Dermis microvascular lymphatic vessel endothelial cell (primary cell): ENCODE measurements around the gene MYL4. TPM values are rescaled to one million over a fixed set of nuclear protein-coding genes. Genes with fewer than 3 reads are reported as not detected.
"Not testable (repeated sequence)": the region's sequence is repeated elsewhere in the genome, so short reads cannot be mapped to it uniquely, and the experiment has no call there.

ENCODE experiments used
- DNase-seq, 2 donors: peaks; one replicate each; pipeline versions ENCODE4 v3.0.0 to v3.0.0-alpha.2; 2010; ENCODE audit warnings: low read depth in 2 of 2
- total RNA-seq: library from RNA; depleted of rRNA; stranded (reverse); fragments of >200 nt; gene quantifications from 2 replicates; pipeline ENCODE4 v1.2.1, GENCODE V29; 2014

Gene MYL4
- total RNA-seq, result 0.76 and 0.90 TPM in 2 replicates

DNA sequence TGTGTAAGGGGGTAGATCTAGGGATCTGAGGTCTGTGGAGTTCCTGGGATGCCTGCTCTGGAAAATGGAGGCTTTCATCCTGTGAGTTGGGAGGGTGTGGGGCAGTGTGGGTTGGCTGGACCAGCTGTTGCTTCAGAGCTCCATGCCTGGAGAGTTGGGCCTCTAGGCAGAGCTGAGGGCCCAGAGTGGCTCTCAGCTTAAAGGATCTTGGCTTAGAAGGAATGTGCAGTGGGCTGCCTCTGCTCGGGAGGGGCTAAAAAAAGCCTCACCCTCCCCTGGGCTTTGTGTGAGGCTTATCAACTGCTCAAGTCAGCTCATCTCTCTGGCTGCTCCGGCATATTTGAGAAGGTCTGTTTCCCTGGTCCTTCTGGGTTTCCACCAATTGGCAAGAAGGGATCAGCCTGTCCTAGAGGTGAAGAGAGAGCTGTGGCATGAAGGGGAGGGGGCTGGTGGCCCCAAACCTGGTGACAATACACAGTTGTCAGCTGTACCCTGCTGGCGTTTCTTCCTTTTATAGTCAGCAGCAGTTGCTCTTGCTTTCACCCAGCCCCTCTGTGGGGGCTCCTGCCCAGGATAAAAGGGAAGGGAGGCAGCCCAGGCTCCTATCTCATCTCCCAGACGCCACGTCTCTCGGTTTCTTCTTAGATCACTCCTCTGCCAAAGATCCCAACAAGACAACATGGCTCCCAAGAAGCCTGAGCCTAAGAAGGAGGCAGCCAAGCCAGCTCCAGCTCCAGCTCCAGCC lies at the start of gene MYL4:
MYL4 (plus strand) TSS at position 605 of the 745 bp plus-strand sequence; CDS start at position 680, 75 bp downstream.
- no peak for DNase-seq

DNA sequence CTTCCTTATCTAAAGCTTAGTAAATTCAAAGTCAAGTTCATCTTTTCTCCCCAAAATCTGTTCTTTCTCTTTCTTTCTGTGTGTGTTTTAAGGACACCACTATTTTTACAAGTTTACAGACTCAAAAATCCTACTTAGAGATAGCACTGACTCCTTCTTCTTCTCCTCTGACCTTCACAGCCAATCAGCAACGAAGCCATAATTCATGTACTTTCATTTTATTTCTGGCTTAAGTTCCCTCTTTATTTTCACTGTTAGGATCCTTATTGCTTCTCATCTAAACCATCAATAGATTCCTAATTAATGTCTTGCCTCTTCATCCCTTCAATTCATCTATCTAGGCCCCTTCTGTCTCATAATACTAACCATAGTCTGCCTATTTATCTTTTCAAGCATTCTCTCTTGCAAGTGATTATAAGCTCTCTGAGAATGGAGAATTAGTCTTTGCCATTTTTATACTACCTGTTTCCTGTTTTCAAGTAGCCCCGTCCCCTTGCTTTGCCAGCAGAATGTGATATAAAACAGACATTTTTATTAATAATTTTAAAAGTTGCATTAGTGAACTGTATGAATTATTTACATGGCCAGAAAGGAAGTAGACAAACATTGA lies 47.0 kb upstream of the MYL4 start:
- peak in 1 of 2 donors; percentile 16 for DNase-seq

DNA sequence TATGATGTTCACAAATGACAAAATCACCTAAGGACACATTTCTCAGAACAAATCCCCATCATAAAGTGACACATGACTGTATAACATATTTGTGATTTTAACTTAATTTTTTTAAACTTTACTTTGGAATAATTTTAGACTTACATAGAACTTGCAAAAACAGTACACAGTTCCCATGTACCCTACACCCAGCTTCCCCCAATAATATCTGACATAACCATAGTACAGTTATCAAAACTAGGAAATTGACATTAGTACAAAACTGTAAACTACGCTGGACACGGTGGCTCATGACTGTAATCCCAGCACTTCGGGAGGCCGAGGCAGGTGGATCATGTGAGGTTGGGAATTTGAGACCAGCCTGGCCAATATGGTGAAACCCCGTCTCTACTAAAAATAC lies 44.9 kb upstream of the MYL4 start:
- DNase-seq, result no peak

DNA sequence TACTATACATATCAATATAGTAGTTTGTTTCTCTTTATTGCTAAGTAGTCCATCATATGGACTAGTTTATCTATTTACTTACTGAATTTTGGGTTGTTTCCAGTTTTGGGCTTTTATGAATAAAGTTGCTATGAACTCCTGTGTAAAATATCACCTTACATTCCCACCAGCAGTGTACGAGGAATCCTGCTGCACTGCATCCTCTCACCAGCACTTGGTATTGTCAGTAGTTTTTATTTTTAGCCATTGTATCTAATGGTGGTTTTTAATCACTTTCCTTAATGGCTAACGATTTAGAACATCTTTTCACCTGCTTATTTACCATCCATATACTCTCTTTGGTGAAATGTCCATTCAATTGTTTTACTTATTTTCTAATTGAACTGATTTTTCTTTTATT lies 44.0 kb upstream of the MYL4 start:
- no peak for DNase-seq

DNA sequence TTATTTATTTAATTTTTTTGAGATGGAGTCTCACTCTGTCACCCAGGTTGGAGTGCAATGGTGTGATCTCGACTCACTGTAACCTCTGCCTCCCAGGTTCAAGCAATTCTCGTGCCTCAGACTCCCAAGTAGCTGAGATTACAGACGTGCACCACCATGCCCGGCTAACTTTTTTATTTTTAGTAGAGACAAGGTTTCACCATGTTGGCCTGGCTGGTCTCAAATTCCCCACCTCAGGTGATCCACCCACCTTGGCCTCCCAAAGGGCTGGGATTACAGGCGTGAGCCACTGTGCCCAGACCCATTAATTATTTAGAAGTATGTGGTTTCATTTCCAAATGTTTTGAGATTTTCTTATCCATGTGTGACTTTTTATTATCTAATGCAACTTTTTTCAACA lies 42.3 kb upstream of the MYL4 start:
- DNase-seq, result not testable (repeated sequence)

DNA sequence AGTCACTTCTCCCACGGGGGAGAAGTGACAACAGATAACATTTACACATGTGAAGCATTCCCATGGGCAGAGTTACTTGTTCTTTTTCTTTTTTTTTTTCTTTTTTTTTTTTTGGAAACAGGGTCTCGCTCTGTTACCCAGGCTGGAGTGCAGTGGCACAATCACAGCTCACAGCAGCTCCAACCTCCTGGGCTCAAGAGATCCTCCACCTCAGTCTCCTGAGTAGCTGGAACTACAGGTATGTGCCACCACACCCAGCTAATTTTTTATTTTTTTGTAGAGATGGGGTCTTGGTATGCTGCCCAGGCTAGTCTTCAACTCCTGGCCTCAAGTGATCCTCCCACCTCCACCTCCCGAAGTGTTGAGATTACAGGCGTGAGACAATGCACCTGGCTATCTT lies 40.3 kb upstream of the MYL4 start:
- DNase-seq, result not testable (repeated sequence)

DNA sequence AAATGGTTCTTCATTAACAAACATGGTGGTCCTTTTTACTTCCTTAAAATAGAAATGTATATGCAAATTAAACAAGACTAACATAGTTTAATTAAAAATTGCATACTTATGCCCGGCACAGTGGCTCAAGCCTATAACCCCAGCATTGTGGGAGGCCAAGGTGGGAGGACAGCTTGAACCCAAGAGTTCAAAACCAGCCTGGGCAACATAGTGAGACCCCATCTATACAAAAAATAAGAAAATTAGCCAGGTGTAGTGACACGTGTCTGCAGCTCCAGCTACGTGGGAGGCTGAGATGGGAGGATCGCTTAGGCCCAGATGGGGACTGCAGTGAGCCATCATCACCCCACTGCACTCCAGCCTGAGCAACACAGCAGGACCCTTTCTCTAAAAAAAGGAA lies 38.4 kb upstream of the MYL4 start:
- no peak for DNase-seq

DNA sequence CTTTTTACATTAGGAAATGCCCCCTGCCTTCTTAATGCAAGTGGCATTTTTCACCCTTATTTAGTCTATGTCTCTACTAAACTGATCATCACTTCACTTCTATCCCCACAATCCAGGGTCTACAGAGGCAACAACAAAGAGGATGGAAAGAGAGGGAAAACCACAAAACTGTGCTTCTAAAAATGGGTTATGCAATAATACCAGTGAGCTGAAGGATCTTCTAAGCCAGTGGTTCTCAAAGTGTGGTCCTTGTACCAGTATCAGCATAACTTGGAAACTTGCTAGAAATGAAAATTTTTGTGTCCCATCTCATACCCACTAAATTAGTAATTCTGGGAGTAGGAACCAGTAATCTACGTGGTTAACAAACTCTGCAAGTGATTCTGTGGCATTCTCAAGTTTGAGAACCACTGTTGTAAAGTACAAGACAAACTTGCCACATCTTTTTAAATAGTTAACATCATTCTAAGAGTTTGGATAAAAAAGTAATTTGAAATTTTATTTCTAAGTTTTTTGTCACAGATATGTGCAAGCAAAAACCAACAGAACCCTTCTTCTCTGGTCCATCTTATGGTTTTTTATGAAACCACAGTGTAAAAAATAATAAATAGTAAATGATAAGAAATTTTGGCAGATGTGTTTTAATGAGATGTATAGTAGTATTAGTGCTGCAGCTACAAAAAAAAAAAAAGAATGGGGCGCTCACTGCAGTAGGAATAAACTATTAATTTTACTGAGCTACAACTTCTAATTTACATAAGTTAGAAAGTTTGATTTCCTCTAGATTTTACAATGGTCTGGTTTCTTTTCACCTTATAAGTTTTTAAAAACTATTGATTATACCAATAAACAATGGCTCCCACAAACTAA lies 36.2 kb upstream of the MYL4 start:
- DNase-seq, result no peak

DNA sequence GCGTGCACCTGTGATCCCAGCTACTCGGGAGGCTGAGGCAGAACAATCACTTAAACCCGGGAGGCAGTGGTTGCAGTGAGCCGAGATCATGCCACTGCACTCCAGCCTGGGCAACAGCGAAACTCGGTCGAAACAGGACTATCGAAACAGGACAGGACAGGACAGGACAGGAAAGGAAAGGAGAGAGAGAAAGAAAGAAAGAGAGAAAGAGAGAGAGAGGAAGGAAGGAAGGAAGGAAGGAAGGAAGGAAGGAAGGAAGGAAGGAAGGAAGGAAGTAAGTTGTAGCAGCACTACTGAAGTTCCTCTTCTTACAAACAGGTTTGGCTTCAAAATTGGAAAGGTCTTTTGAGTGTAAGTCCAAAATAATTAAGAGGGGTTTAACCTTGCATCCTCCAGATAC lies 34.3 kb upstream of the MYL4 start:
- not testable (repeated sequence) for DNase-seq

DNA sequence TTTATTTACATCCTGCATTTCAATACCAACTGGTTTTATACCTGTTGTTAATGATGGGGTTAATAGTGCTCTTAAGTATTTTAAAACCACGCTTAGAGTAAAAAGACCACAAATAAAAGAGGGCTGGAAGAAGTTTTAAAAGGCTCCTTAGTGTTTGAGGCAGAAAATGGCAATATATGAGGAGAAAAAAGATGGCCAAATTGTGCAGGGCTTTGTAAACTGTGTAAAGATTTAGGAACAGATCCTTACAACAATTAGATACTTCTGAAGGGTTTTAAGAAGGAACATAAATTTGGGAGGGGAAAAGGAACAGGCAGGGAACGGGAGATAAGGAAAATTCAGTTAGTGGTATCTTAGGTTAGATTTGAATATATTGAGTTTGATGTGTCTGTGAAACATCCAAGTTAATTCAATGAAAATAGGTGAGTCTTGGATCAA lies 32.7 kb upstream of the MYL4 start:
- no peak for DNase-seq

DNA sequence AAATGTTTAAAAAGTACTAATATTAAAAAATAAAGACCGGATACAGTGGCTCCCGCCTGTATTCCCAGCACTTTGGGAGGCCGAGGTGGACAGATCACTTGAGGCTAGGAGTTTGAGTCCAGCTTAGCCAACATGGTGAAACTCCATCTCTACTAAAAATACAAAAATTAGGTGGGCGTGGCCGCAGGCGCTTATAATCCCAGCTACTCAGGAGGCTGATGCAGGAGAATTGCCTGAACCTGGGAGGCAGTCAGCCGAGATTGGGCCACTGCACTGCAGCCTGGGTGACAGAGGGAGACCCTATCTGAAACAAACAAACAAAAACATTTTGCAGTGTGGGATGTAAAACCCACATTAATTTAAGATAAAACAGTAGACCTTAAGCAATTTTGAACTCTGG lies 31.9 kb upstream of the MYL4 start:
- DNase-seq, result no peak

DNA sequence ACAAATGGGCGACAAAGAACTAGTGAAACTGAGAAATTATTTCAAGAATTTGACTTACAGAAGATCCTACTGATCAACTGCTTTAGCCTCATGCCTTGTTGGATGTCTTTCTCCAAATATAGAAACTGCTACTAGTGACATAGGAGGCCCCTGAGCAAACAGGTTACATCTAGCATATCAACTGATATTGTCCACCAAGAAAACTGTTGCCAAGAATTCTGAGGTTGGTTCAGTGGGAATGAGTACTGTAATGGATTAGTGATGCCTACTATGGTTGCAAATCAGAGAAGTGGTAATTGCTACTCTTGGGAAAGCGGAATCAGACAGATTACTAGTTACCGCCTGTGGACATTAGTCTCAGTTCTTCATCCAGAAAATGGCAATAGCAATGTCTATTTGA lies 30.0 kb upstream of the MYL4 start:
- DNase-seq, result no peak

DNA sequence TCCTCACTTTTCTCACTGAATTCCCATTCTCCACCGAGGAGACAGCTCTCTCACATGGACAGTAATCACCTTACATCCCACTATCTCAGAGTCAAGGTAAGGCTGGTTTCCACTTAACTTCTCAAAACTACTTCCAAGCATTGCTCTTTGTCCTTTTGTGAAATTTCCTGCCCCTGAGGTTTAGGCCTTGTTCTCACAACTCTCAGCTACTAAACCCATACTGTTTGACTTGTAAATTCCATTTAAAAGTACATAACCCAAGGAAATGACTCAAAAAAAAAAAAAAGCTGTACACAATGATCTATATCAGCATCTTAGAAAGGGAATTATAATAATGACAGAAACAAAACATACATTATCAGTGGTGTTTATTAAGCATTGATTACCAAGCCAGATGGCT lies 28.8 kb upstream of the MYL4 start:
- DNase-seq, result peak in 1 of 2 donors; percentile 21

DNA sequence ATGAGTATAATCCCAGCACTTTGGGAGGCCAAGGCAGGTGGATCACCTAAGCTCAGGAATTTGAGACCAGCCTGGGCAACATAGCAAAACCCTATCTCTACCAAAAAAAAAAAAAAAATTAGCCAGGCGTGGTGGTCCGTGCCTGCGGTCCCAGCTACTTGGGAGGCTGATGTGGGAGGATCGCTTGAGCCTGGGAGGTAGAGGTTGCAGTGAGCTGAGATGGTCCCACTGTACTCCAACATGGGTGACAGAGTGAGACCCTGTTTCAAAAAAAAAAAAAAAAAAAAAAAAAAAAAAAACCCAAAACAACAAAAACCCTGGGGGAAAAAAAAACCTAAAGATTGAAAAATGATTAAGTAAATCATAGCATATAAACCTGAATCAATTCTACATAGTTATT lies 28.2 kb upstream of the MYL4 start:
- not testable (repeated sequence) for DNase-seq

DNA sequence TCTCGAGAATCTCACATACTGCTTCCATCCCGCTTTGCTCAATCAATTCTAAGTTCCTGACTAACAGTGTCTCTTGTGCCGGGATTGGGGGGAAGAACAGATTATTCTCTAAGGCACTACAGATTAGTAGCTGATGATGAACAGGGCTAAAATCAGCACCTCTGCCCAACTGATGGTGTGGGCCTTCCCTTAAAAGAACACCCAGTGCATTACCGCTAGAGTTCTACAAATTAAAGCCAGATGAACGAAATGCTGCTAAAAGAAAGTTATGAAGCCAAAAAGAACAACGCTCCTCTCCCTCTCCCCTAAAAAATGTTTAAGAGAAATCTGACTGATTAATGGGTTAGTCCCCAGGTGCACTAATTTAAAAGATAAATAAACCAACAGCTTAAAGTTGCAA lies 24.5 kb upstream of the MYL4 start:
- DNase-seq, result no peak

DNA sequence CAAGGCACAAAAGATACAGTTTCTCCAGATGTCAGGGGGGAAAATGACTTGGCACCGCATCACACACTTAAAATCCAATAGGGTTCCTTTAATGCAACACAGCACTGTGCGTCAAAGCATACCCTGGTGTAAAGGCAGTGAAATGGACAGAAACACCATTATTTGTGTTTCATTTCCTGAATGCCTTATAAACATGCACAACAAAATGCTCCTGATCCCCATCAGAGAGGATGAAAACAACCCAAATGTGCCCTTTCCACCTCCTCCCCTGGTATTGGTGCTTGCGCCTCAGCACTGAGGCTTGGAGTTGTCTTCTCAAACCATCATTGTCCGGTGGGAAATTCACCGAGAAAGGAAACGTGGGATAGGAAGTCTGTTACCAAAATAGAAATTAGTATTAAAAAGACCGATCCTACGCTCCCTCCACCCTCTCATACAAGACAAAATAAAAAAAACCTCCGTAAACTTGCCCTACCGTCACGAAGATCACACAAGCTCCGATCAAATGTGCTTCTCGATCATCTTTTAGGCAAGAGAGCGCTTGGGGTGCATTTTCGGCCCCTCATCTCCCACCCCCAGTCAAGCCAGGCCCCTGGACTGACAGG lies 20.8 kb upstream of the MYL4 start:
- peak in 1 of 2 donors; percentile 60 for DNase-seq

DNA sequence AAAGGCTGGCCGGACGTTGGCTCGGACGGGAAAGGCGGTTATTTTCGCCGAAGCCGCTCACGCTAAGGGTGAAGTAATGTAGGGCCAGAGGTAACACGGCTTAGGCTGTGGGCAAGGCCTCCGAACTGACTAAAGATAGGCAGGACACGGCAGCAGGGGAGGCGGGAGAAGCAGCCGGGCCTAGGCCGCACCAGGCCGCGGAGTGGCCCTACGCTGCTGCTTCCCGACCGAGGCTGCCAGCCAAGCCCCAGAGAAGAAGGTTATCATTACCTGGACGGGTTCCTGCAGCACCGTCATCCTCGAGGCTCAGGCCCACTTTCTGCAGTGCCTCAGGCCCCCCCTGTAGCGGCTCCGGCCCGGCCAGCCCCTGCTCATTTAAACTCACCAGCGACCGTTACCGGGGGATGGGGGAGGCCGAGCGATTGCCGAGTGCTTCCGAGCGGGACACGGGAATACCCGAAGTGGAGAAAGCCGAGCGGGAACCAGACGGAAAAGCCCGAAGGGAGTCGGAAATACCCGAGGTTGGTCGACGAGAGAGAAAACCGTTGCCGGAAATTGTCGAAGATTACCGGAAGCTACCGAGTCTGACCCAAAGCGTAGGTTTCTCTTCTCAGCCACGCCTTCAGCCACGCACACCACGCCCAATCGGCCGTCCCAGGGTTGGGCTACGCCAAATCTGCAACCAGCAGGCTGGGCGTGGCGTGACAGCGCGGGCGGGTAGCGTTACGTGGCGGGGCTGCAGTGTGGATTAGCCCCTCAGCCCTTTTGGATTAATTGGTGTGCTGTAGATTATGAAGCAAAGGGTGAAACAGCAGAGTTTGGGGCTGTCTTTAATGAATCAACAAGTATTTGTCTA lies 20.0 kb upstream of the MYL4 start, which contains the start of gene CDC27:
CDC27 (minus strand) TSS at position 420 of the 856 bp plus-strand sequence; CDS start at position 297, 123 bp downstream.
- DNase-seq, result peak; percentile 97 to 98

DNA sequence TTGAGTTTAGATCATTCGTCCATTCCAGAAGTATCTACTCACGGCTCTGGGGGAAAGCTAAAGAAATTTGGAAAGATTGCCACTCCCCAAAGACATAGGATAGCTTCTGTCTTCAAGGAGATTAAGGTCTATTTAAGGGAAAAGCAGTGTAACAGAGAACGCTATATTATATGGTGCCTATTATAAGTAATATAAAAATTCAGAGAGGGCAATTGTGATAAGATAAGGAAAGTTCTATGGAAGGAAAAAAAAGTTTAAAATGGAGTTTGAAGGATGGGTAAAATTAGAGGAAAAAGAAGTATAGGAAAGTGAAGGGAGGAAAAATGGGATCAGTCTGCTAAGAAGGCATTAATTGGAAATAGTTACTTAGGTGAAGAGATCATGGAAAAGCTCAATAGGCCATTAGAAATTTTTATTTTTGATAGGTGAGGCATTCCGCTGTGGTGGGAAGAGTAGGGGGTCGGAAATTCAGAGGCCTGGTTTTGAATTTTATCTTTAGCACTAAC lies 19.4 kb upstream of the MYL4 start:
- no peak for DNase-seq

DNA sequence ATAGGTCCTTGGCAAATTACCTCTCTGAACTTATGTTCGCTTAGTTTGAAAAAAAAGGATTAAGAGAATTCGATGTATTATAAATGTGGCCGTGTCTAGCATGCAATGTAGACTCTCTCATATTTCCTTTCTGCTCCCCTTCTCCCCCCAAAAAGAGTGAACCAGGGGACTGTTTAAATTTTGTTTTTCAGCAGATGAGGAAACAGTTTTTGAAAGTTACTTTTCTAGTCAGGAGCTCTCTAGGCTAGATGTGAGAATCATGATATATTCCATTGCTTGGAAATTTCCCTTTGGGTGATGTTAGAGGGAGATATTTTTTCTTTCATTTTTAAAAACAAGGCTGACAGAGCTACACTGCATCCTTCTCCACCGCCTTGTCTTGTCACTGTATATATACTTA lies 18.9 kb upstream of the MYL4 start:
- DNase-seq, result no peak

DNA sequence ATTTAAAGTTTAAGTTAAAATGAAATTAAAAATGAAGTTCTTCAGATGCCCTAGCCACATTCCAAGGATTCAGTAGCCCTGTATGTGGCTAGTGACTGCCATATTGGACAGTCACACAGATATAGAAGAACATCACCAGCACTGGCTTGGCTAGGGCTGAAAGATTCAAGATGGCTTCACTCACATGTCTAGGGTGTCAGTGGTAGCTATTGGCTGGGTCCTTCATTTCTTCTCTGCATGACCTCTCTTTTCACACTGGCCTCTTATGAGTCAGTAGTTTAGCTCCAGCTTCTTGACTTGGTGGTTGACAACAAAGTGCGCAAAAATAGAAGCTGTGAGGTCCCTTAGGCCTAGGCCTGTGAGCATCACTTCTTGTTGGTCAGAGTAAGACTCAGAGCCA lies 18.4 kb upstream of the MYL4 start:
- no peak for DNase-seq

DNA sequence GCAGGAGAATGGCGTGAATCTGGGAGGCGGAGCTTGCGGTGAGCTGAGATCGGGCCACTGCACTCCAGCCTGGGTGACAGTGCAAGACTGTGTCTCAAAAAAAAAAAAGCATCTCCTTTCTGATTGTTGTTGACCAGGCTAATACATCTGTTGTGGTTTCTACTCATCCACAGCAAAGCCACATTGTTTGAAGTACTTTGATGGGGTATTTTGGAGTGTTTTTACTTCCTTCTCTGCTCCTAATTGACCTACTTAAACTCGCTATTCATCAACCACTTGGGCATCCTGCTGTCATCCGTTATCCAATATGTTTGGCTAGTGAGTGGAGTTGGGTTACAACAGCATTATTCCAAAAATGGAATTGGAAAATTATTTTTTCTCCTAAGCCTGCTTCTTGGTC lies 16.6 kb upstream of the MYL4 start:
- DNase-seq, result no peak
